NB4 (cell line): ENCODE data around the gene POFUT1.

Experiments
- MYC ChIP-seq: IDR thresholded peaks from 2 replicates; pipeline ENCODE4 v1.6.1; 2011; ENCODE audit warnings: low read depth, low read length
- POLR2A ChIP-seq: IDR thresholded peaks from 2 replicates; pipeline ENCODE4 v1.6.1; 2011; ENCODE audit warnings: mild to moderate bottlenecking; ENCODE audit not compliant: insufficient read length; ENCODE audit errors: extremely low read depth
- TF ChIP-seq, protein P1 (sequence below): IDR thresholded peaks from one replicate; pipeline ENCODE4 v1.5.1; 2012; ENCODE audit warnings: low read depth, low read length
- TF ChIP-seq, protein P2 (sequence below): IDR thresholded peaks from 2 replicates; pipeline ENCODE4 v1.6.1; 2011; ENCODE audit warnings: low read depth, low read length

DNA sequence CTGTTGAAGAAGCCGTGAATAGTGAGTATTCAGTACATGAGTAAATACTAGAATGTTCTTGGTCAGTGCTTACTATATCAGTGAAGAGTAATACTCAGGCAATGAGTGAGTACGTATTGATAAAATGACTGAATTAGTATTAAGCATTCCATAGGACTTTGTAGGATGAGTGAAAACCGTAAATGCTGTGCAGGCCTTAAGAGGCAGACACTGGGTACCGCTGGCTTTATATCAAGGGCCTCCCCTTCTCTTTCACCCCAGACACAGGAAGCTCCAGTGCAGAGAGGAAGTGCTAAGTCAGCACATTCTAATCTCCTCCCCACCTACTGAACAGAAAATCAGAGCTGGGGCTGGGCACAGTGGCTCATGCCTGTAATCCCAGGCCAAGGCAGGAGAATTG lies 24.2 kb downstream of the POFUT1 start:
- TF ChIP-seq, protein P1, sequence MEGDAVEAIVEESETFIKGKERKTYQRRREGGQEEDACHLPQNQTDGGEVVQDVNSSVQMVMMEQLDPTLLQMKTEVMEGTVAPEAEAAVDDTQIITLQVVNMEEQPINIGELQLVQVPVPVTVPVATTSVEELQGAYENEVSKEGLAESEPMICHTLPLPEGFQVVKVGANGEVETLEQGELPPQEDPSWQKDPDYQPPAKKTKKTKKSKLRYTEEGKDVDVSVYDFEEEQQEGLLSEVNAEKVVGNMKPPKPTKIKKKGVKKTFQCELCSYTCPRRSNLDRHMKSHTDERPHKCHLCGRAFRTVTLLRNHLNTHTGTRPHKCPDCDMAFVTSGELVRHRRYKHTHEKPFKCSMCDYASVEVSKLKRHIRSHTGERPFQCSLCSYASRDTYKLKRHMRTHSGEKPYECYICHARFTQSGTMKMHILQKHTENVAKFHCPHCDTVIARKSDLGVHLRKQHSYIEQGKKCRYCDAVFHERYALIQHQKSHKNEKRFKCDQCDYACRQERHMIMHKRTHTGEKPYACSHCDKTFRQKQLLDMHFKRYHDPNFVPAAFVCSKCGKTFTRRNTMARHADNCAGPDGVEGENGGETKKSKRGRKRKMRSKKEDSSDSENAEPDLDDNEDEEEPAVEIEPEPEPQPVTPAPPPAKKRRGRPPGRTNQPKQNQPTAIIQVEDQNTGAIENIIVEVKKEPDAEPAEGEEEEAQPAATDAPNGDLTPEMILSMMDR = no peak
- TF ChIP-seq POLR2A (no peak), MYC (no peak)
- TF ChIP-seq, protein P2, sequence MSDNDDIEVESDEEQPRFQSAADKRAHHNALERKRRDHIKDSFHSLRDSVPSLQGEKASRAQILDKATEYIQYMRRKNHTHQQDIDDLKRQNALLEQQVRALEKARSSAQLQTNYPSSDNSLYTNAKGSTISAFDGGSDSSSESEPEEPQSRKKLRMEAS = no peak
